HL-60 (cell line): ENCODE data around the gene CNTNAP2.

Source experiments
- DNase-seq, 2 experiments: peaks; one replicate each; pipeline ENCODE4 v3.0.0-alpha.2; 2010 to 2020; ENCODE audit warnings: low read depth in 1 of 2, low spot score in 1 of 2
- H3K27ac ChIP-seq: fragments of 250-450 bp; sonication (Bioruptor Pico); replicated peaks from 2 replicates; pipeline ENCODE4 v1.5.1; 2020; ENCODE audit warnings: mild to moderate bottlenecking, moderate library complexity
- H3K27me3 ChIP-seq: fragments of 250-450 bp; sonication (Bioruptor Pico); 2 replicates; pipeline ENCODE4 v1.5.1; 2021; ENCODE audit warnings: mild to moderate bottlenecking, moderate library complexity; ENCODE audit not compliant: insufficient read depth, poor library complexity, severe bottlenecking
- H3K4me3 ChIP-seq: replicated peaks from 2 replicates; pipeline ENCODE4 v1.5.1; 2011; ENCODE audit warnings: mild to moderate bottlenecking, control low read depth, low read length; ENCODE audit not compliant: insufficient read depth
- CTCF ChIP-seq: IDR thresholded peaks from one replicate; pipeline ENCODE4 v1.5.1; 2011; ENCODE audit warnings: low read length, control low read depth, inconsistent platforms; ENCODE audit not compliant: insufficient read depth
- GABPA ChIP-seq: IDR thresholded peaks from 2 replicates; pipeline ENCODE4 v1.6.1; 2012; ENCODE audit warnings: low read depth
- POLR2AphosphoS5 ChIP-seq: IDR thresholded peaks from 2 replicates; pipeline ENCODE4 v1.6.1; 2012; ENCODE audit warnings: low read depth
- REST ChIP-seq: IDR thresholded peaks from 2 replicates; pipeline ENCODE4 v1.6.1; 2012; ENCODE audit warnings: low read depth; ENCODE audit not compliant: insufficient replicate concordance
- SPI1 ChIP-seq: IDR thresholded peaks from 2 replicates; pipeline ENCODE4 v1.6.1; 2012; ENCODE audit warnings: low read depth, mild to moderate bottlenecking, borderline replicate concordance

CNTNAP2 gene

GRCh38 chr7:146094356-146094755 is 22.2 kb upstream of the CNTNAP2 start:
- H3K27ac ChIP-seq: no peak overlapping the region
- H3K4me3 ChIP-seq: no peak overlapping the region
- TF ChIP-seq REST (no peak), GABPA (no peak), SPI1 (no peak), CTCF (no peak), POLR2AphosphoS5 (no peak)
- DNase-seq: no peak
- no peaks in the 10 kb centered on the region for H3K27me3 ChIP-seq

GRCh38 chr7:146096994-146097393 is 19.6 kb upstream of the CNTNAP2 start:
- Histone ChIP-seq H3K27me3 (no peaks in the 10 kb centered on the region), H3K27ac (no peak overlapping the region), H3K4me3 (no peak overlapping the region)
- peak in 1 of 2 experiments; percentile 17 for DNase-seq
- TF ChIP-seq REST (no peak), CTCF (peak; percentile 18), POLR2AphosphoS5 (no peak)

GRCh38 chr7:146106319-146106718 is 10.3 kb upstream of the CNTNAP2 start:
- Histone ChIP-seq H3K4me3 (no peak overlapping the region), H3K27ac (no peak overlapping the region), H3K27me3 (no peaks in the 10 kb centered on the region)
- no peak for TF ChIP-seq REST
- no peak for DNase-seq

GRCh38 chr7:146112755-146113154 is 3.8 kb upstream of the CNTNAP2 start:
- DNase-seq: no peak
- TF ChIP-seq CTCF (no peak), GABPA (no peak), REST (peak; percentile 80)
- H3K27me3 ChIP-seq: peaks cover 10% of the 10 kb centered on the region
- H3K4me3 ChIP-seq: no peak overlapping the region
- H3K27ac ChIP-seq: no peak overlapping the region
